DMS53 treated with DMSO at 0.1 percent for 48 hours (cell line): ENCODE measurements around the gene UBL4B.
A peak's percentile ranks its signal among the peaks of the same experiment; 100 is the strongest.
"Not testable (repeated sequence)": the region's sequence is repeated elsewhere in the genome, so short reads cannot be mapped to it uniquely, and the experiment has no call there.

Experiments used
- DNase-seq: peaks from one replicate; lab custom pipeline; 2025; ENCODE audit not compliant: unreplicated experiment; lab: John Stamatoyannopoulos, UW

The UBL4B gene

GRCh38 chr1:110112143-110112542, at the start of gene UBL4B:
UBL4B (plus strand) TSS chr1:110112443; CDS start chr1:110112535, 92 bp downstream.
- no peak for DNase-seq

- no peak for DNase-seq
Observed at GRCh38 chr1:110062612-110063011, 49.6 kb upstream of the UBL4B start.

GRCh38 chr1:110063781-110064180, 48.5 kb upstream of the UBL4B start:
- no peak for DNase-seq

GRCh38 chr1:110064576-110065337, 47.5 kb upstream of the UBL4B start:
- no peak for DNase-seq

GRCh38 chr1:110065841-110066240, 46.4 kb upstream of the UBL4B start:
- DNase-seq, result no peak

- DNase-seq, result no peak
Observed at GRCh38 chr1:110067479-110067892, 44.8 kb upstream of the UBL4B start.

- DNase-seq, result no peak
Observed at GRCh38 chr1:110067893-110068645, 44.2 kb upstream of the UBL4B start.

- no peak for DNase-seq
Observed at GRCh38 chr1:110068646-110069403, 43.4 kb upstream of the UBL4B start.

GRCh38 chr1:110069404-110070281, 42.6 kb upstream of the UBL4B start:
- no peak for DNase-seq

GRCh38 chr1:110070282-110070669, 42.0 kb upstream of the UBL4B start:
- DNase-seq, result no peak

GRCh38 chr1:110070671-110071242, 41.5 kb upstream of the UBL4B start, which contains the start of gene ALX3:
ALX3 (minus strand) TSS chr1:110070672; CDS start chr1:110070612, 60 bp downstream.
- DNase-seq, result no peak

GRCh38 chr1:110074166-110074565, 38.1 kb upstream of the UBL4B start:
- no peak for DNase-seq

- DNase-seq, result peak; percentile 36
Observed at GRCh38 chr1:110076789-110077500, 35.3 kb upstream of the UBL4B start.

GRCh38 chr1:110079995-110080394, 32.2 kb upstream of the UBL4B start:
- DNase-seq, result not testable (repeated sequence)

GRCh38 chr1:110081061-110081460, 31.2 kb upstream of the UBL4B start:
- DNase-seq, result no peak

- DNase-seq, result no peak
Observed at GRCh38 chr1:110082477-110082876, 29.8 kb upstream of the UBL4B start.

- no peak for DNase-seq
Observed at GRCh38 chr1:110083061-110083865, 29.0 kb upstream of the UBL4B start.

GRCh38 chr1:110083866-110084226, 28.4 kb upstream of the UBL4B start:
- DNase-seq, result no peak
